SHP77 treated with DMSO at 0.1 percent for 48 hours (cell line): ENCODE measurements around the gene NKD1.

ENCODE experiments used
- DNase-seq: peaks from one replicate; lab custom pipeline; 2025; lab: John Stamatoyannopoulos, UW

NKD1 gene

DNA sequence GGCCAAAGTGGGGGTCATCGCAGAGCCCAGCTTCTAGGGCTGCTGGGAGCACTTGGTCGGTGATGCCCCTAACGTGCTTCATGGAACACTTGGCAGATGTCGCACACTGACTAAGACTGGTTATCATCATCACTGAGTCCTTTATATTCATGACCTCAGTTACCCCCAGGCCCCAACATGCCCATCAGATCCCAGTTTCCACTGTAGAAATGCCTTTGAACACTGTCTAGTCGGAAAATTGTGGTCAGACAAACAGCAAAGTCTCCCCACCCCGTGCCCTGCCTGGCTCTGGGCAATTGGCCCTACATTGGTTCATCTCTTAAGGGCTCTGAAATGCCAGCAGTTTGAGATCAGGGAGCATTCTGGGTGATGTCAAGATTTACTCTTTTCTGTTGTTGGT is 51.3 kb downstream of the NKD1 start:
- DNase-seq = no peak

DNA sequence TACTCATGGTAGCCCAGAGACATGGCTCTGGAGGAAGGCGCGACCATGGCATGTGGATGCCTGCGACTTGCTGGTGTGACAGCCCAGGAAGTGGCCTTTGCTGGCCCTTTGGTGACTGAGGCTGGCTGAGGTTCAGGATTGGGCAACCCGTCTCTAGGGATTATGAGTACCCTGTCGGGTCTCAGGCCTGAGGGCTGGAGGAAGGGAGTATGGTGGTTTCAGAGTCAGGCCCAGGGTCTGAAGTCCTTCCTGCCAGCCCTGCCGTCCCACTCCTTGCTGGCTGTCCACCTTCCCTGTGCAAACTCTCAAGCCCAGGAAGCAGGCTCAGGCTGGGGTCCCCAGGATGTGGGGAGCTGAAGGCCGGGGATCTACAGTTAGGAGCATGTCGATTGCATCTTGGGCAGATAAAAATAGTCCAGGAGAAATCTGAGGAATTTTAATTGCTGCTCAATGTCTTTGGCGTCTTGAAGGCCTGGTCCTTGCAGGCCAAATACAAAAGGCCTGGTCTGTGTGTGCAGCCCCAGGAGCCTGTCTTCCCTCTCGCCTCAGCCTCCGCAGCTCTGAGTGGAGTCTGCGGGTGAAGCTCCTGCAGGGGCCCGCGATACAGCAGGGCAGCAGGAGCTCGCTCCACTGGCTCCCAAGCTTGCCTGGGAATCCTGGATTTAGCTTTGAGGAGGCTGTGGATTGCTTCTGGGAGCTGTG is 52.5 kb downstream of the NKD1 start:
- no peak for DNase-seq

DNA sequence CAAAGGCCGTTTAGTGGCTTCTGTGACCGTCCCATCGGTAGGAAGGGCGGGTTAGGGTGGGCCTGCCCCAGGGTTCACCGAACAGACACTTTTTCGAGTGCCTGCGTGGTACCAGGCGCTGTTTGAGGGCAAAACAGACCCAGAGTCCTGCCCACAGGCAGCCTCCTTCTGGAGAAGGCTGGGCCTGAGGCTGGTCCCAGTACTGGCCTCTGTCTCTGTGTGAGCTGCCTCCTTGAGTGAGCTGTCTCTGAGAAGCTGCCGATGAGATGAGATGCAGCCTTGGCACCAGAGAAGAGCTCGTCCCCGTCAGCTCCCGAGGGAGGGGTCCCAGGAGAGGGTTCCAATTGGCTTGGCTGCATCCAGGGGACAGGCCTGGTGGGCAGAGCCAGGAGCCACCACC is 53.1 kb downstream of the NKD1 start:
- DNase-seq = no peak

DNA sequence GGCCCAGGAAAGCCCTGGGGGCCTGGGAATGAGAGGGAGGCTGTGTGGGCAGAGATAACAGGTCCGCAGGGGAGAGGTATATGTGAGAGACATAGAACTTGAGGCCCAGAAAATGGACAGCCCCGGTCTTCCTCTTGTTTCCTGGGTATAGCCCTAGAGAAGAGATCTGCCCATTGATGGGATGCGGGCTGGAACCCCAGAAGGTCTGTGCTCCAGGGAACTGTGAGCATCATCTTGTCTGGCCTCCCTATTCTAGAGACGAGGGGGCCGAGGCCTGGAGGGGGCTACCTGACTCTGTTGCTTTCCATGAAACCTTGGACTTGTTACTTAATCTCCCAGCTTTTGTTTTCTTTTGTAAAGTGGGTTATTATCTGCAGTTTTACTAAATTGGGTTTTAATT is 53.9 kb downstream of the NKD1 start:
- DNase-seq = no peak

DNA sequence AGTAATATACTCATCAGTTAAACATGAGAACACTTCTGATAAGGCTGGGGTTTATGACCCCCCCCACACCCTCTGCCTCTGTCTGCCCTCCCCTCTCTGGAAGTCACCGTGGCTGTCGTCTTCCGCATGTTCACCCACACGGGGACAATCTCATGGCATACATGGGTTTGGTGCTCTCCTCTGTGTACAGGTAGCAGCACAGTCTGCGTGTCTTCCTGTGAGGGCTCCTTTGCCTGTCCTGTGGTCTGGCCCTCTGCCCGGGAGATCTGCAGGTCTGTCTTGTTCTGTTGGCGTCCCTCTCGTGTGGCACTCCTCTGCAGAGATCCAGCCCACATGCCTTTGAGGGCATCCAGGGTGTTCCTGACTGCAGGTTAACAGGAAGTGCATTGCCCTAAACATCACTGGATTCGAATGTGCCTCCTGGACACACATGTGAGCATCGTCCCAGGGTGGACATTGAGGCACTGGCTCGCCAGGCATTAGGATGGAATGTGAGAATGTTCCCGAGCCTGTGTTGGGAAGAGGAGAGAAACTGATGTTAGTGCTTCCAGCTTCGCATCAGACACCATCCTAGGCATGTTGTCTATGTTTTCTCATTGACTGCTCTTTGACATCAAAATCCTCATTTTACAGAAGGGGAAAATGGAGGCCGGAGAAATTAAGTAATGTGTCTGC is 54.5 kb downstream of the NKD1 start:
- DNase-seq = no peak

DNA sequence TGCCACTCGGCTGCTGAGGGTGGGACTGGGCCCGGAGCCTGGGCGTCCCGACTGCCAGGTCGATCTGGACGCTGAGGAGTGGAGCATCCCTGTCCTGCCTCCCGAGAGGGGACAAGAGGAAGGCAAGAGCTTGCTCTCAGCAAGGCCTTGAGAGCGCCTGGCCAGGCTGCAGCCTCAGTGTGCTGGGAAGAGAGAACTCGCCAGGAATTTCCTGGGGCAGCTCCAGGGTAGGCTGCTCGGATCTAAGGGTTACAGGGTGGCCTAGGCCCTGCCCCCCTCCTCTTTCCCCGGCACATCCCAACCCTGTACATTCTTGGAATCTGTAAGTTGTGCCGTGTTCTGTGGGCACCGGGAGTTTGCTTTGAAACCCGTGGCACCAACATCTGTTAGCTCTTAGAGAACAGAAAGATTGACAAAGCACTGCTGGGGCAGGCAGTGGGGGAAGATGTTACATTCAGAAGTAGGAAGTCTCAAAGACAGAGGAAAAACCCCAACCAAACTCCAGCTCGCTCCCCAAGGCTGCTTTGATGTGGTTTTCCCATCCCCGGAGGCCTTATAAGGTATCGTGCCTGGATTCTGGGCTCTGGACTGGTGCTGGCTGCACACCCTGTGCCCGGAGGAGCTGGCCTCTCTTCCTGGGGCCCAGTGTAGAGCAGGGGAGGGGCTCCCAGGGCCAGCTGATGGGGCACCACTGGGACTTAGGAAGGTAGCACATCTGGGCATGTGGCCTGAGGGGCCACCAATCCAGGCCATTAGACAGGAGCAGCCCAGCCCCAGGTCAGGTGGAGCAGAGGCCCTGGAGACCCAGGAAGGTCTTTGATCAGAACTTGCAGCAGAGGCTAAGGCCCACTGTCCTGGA is 55.2 kb downstream of the NKD1 start:
- no peak for DNase-seq

DNA sequence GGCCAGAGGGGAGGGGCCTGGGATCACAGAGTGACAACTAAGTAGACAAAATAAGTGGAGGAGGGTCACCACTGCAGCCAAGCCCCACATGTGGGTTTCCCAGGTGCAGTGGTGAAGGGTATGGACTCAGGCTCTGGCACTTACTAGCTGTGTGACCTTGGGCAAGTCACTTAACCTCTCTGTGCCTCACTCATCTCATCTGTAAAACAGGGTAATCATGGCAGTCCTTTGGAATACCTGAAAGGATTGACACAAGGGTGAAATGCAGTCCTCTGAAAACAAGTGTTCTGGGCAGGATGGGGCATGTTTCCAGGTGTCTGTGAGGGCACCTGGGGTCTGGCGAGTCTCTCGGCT is 55.8 kb downstream of the NKD1 start:
- no peak for DNase-seq

DNA sequence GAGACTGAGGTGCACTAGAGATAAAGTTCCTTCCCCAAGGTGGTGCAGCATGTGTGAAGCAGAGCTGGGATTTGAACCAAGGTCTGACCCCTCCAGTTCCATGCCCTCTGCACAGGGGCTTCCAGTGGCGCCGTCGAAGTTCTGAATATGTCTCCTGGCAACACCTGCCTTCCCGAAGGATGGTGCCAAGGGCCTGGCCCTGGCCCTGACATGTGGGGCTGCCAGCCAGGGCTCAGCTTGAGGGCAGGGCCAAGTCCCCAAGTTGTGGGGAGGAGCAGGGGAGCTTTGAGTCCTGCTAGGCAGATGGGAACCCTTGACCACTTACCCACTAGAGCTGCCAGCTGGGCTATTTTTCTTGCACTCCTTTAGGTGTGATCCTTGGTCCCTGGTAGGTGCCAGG is 56.4 kb downstream of the NKD1 start:
- DNase-seq = no peak

DNA sequence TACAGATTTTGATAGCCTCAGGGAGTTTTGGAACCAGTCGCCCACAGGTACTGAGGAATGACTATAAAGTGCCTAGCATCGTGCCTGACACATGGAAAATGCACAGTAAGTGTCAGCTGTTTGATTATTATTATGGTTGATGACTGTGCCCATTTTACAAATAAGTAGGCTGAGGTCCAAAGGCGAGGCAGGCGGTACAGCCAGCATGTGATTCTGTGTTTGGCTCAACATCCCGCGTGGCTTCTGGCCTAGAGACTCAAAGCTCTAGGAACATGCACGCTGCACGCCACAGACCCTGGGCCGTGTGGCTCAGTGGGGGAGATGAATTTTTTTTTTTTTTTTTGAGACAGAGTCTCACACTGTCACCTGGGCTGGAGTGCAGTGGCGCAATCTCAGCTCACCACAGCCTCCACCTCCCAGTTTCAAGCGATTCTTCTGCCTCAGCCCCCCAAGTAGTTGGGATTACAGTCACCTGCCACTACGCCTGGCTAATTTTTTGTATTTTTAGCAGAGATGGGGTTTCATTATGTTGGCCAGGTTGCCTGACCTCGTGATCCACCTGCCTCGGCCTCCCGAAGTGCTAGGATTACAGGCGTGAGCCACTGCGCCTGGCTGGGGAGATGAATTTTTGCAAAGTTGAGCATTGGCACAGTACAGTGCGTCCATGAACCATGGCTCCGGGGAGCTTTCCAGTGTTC is 57.7 kb downstream of the NKD1 start:
- no peak for DNase-seq

DNA sequence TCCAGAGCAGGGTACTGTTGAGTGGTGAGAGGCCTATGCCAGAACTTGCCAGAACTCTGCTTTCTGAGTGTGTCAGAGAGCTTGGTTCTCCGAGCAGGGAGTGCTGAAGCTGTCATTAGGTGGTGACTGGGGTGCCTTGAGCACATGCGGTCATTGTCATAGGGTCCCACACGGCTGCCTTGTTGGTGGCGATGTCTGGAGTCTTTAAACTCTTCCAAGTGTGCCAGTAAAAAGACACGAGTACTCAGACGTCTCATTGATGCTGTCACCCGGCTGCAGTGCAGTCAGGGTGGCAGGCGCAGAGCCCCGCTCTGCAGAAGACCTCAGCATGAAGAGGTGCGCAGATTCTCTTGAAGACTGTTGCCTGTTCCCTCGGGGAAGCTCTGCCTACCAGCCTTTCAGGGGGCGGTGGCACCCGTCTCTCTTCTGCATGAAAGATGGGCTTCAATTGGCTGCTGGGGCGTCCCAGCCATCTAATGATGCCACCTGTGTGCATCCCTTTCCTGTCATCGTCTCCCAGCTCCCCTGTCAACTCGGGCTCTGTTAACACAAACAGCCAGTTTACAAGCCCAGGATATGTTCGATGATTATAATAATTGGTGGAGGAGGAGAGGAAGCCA is 58.3 kb downstream of the NKD1 start:
- DNase-seq = no peak

DNA sequence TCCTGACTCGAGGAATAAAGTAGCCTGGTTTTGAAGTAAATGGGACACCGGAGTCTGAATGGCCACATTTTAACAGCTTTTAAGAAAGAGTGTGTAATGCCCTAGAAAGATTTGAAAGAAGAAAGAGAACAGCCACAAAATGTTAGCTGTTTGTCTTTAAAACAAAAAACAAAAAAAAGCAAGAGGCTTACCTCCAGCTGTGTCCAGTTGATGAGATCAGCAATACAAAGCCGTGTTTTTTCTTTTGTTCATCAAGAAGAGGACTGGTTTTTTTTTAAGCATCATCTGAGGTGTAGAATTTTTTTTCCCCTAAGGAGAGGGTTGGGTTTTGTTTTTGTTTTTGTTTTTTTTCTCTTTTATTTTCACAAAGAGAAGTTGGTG is 58.8 kb downstream of the NKD1 start:
- no peak for DNase-seq

DNA sequence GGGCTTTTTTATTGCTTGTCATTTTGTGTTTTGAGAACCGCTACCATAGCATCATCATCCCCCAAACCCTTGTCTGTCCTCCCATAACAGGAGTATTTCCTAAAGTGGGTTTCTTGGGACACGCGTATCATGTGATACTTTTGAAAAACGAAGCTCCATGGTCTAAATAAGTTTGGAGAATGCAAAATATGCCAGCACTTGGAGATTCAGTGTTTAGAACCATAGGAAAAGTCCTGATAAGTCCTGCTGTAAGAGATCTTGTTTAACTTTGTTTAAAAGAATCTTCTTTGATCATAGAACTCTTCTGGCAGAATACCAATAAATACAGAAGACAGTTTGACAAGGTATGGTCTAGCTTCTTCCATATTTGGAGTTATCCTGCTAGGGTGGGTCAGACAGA is 59.3 kb downstream of the NKD1 start:
- DNase-seq = no peak

DNA sequence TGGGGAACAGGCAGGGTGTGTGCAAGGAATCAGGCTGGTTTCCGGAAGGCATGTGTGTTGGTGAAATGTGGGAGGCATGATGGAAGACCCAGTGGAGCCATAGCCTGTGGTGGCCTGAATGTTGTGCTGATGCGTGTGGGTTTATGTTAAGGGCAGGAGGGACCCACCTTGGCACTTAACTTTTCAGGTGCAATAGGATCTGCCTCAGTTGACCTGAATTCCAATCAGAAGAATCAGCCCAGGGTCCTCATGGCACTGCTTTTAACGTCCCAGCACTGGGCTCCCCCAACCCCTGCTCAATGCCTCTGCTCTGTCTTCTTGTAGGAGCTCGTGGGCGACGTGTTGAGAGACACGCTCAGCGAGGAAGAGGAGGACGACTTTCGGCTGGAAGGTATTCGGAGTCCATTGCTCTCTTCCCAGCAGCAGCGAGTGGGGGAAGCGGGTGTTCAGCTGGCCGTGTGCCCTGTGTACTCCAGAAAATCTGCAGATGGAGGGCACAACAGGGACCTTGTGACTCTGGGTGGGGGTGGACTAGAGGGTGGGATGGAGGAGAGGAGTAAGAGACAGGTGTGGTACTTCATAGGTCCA is 59.9 kb downstream of the NKD1 start:
- DNase-seq = no peak

DNA sequence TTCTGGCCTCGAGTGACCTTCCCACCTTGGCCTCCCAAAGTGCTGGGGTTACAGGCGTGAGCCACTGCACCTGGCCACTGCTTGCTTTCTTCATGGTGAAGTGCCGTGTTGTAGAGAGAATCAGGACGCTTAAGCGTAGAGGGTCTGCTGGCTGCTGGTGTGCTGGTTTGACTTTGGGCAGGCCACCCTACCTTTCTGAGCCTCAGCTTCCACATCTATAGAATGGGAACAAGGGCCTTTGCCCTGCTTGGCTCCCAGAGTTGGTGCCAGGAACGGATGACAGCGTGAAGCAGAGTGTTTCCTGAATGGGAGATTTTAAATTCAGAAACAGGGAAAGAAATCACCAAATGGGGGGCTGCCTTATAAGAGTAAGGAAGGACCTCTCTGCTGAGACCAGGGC is 60.9 kb downstream of the NKD1 start:
- DNase-seq = no peak

DNA sequence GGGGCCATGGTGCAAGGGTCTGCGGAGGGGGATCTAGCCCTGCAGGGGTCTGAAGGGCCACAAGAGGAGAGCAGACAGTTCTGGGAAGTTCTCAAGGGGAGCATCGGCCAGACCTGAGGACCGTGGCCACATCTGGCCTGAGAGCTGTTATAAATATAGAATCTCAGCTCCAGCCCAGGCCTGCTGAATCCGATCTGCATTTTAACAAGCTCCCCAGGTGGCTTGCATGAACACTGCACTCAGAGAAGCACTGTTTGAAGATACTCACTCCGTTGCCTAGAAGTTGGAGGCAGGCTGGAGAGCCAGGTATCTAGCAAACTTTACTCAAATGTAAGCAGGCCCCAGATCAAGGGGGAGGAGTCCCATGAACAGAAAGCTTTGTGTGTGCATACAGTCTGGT is 61.3 kb downstream of the NKD1 start:
- no peak for DNase-seq

DNA sequence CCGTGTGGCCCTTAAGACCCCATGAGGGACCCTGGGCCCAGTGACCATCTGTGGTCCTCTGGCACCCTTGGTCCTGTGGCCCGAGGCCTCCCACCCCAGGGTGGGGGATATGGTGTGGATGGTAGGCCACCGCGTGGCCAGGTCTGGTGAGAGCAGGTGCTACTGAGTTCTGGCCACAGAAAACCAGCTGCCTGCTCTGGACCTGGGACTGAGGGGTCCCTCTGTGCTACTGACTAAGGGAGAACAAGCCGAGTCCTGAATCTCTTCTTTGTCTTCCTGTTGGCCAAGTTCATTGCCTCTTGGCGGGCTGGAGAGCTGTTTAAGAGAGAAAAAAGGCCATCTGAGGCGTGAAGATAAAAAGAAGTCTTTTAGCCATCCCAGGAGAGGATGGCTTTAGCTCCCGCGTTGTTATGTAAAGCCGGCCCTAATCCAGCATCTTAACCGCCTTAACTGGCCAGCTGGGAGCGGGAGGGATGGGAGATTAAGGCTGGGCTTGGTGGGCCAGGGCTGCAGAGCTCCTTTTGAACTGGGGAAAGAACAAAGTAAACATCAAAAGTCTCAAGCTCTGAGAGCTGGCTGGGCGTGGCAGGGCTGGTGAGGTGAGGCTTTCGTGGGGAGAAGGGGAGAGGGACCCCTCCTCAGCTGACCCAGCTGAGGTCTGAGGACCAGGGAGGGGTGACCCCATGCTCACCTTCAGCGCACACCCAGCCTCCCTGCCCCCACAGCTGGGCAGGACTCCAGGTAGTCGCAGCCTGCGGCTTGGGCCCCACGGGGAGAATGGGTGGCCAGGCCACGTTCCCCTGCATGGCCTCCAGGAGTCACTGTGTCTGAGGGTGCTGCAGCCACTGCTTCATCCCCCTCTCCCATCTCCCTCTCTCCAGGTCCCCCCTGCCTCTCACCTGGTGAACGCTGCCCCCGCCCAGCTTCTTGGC is 62.4 kb downstream of the NKD1 start:
- no peak for DNase-seq

DNA sequence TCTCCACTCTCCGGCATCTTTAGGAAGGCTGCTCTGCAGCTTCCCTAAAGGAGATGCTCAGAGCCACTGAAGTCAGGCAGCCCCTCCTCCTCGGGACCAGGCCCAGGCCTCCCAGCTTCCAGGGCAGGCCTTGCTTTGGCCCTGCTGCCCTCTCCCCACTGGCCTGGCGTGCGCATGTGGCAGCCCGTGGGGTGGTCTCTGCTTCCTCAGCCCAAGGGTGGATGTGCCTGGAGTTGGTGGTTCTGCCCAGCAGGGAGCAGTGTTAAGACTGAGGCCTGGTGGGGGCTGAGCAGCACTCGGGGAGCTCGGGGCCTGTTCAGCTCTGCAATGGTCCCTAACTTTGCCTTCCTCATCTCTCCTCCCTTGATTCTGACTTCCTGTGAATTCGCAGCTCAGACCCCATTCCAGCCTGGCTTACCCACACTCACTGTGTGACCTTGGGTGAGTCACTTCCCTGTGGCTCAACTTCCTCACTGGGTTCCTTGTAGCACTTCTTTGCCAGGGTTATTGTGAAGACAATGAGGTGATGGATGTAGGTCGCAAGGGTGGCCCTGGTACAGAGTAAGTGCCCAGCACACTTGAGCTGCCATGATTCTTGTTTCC is 63.2 kb downstream of the NKD1 start:
- no peak for DNase-seq

DNA sequence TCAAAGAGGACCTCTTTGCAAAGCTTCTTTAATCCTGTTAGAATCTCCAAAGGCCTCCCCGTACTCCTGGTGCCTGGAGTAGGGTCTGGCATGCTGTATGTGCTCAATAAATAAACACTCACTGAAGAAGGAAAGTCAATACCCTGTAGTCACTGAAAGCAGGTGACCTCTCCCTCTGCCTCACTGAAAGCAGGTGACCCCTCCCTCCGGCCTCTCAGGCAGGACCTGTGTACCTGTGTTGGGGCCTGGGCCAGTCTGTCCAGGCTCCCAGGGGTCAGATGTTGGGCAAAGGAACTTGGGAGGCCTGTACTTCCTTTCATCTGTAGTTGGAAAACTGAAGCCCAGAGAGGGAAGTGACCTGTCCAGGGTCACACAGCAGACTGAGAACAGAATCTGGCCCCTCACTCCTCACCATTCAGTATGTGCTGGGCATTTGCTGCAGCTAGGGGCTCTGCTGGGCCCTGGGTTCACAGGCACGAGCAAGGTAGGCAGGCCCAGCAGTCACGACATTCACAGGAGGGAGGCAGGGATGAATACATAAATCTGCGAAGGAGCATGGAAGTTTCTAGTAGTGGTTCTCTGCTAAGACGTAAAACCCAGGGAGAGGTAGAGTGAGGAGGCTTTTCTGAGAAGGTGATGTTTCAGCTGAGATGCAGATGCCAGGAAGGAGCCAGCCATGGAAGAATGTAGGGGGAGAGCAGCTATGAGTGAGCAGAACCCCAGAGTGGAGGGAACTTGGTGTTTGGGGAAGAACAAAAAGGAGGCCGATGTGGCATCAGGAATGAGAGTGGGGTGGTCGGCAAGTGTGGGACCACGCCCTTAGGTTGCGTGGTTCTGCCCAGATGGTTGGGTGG is 64.0 kb downstream of the NKD1 start:
- no peak for DNase-seq

DNA sequence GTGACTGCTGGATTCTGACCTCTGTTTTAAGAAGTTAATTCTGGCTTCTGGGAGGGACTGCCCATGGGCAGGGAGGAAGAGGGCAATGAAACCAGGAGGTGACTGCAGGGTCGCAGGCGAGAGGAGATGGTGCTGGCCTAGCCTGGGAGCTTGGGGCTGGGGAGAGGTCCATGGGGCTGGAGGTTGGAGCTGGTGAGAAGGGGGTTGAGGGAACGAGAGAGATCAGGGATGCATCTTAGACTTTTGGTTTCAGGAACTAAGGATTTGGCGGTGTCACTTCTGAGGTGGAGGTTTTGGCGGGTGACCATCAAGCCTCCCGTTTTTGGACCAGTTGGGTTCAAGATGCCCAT is 64.6 kb downstream of the NKD1 start:
- DNase-seq = no peak
